HG03175 (cell line): ENCODE data around the gene CFAP298.

Experiments used
- ATAC-seq: cut with Tn5 transposase; IDR thresholded peaks from one replicate; pipeline ENCODE4 v1.9.1; 2021; ENCODE audit warnings: mild to moderate bottlenecking, moderate library complexity; ENCODE audit not compliant: unreplicated experiment

Gene CFAP298

GRCh38 chr21:32599526-32599925, 12.7 kb downstream of the CFAP298 start:
- no peak for ATAC-seq

- ATAC-seq = no peak
Observed at GRCh38 chr21:32599091-32599490, 13.1 kb downstream of the CFAP298 start.

- no peak for ATAC-seq
Observed at GRCh38 chr21:32597205-32597604, 15.0 kb downstream of the CFAP298 start.

GRCh38 chr21:32595431-32595830, 16.7 kb downstream of the CFAP298 start:
- no peak for ATAC-seq

- ATAC-seq = no peak
Observed at GRCh38 chr21:32593690-32594089, 18.5 kb downstream of the CFAP298 start.

- ATAC-seq = no peak
Observed at GRCh38 chr21:32592929-32593502, 19.2 kb downstream of the CFAP298 start.

GRCh38 chr21:32590130-32590529, 22.0 kb downstream of the CFAP298 start:
- no peak for ATAC-seq

- ATAC-seq = no peak
Observed at GRCh38 chr21:32587651-32588050, 24.5 kb downstream of the CFAP298 start.

- no peak for ATAC-seq
Observed at GRCh38 chr21:32587120-32587519, 25.1 kb downstream of the CFAP298 start.

GRCh38 chr21:32585970-32586369, 26.2 kb downstream of the CFAP298 start:
- ATAC-seq = no peak

GRCh38 chr21:32585042-32585710, 27.0 kb downstream of the CFAP298 start, which contains the start of gene TCP10L:
Gene TCP10L (minus strand): TSS chr21:32585523. CDS start chr21:32584304, 1,219 bp downstream.
- no peak for ATAC-seq

GRCh38 chr21:32584472-32584871, 27.7 kb downstream of the CFAP298 start:
- ATAC-seq = no peak

GRCh38 chr21:32581732-32582131, 30.4 kb downstream of the CFAP298 start:
- no peak for ATAC-seq

GRCh38 chr21:32580949-32581348, 31.2 kb downstream of the CFAP298 start:
- no peak for ATAC-seq

- no peak for ATAC-seq
Observed at GRCh38 chr21:32578107-32578691, 34.0 kb downstream of the CFAP298 start.

- ATAC-seq = no peak
Observed at GRCh38 chr21:32576011-32576410, 36.2 kb downstream of the CFAP298 start.

GRCh38 chr21:32574946-32575925, 36.9 kb downstream of the CFAP298 start:
- no peak for ATAC-seq

GRCh38 chr21:32572574-32573420, 39.4 kb downstream of the CFAP298 start:
- ATAC-seq = no peak

- ATAC-seq = no peak
Observed at GRCh38 chr21:32570456-32570855, 41.7 kb downstream of the CFAP298 start.
